K562 (cell line): ENCODE data around the gene KCND2. TPM values are rescaled to one million over a fixed set of nuclear protein-coding genes. Genes with fewer than 3 reads are reported as not detected.

ENCODE experiments used
- ATAC-seq: fragments of 200-7000 bp; cut with Tn5 transposase; 3 replicates; pipeline ENCODE4 v1.9.1; 2020; ENCODE audit warnings: moderate library complexity
- BruUV-seq: library from RNA; stranded (reverse); fragments of 400-500 nt; replicated peaks from 2 replicates; lab custom pipeline; 2021; lab: Mats Ljungman, UMichigan
- CTCF ChIA-PET: fragments of 300-600 bp; formaldehyde crosslinking; extraction: SDS; loops from one replicate; lab custom pipeline; 2021; ENCODE audit warnings: low intra/inter-chr PET ratio; lab: Yijun Ruan, JAX
- POLR2A ChIA-PET: fragments of 300-600, 350-650 bp; sonication (Branson Sonifier 250); formaldehyde crosslinking; extraction: SDS; loops from one replicate; lab custom pipeline; 2021; ENCODE audit warnings: antibody characterized with exemption, inconsistent platforms; lab: Yijun Ruan, JAX
- DNase-seq, 4 experiments: peaks; one replicate each; pipeline versions ENCODE4 v3.0.0 to v3.0.0-alpha.2; 2011 to 2018; ENCODE audit warnings: low spot score in 3 of 4, mixed read lengths in 3 of 4; ENCODE audit errors: extremely low read depth in 1 of 4
- FAIRE-seq: peaks from 2 replicates; lab custom pipeline; 2011; peaks lifted over from hg19 to GRCh38; lab: Jason Lieb, UNC
- H2AFZ ChIP-seq: 2 replicates; pipeline ENCODE4 v1.6.0; 2011; ENCODE audit warnings: low read depth, low read length, control low read depth, inconsistent platforms
- H3K27ac ChIP-seq: fragments of 200-600 bp; 3 replicates; pipeline ENCODE4 v1.8.0; 2011; ENCODE audit warnings: low read depth, mild to moderate bottlenecking, control low read depth, inconsistent platforms, low read length, moderate library complexity, mixed read lengths; ENCODE audit errors: extremely low read depth
- H3K27me3 ChIP-seq, 2 experiments: fragments of 300-600 bp in 1 of 2; 2 replicates in 1 of 2; 3 replicates in 1 of 2; pipeline versions ENCODE4 v1.6.0 to v1.8.0; 2011; ENCODE audit warnings: inconsistent platforms in 2 of 2, low read length in 2 of 2, mild to moderate bottlenecking in 1 of 2, mixed read lengths in 1 of 2, moderate library complexity in 1 of 2; ENCODE audit not compliant: control insufficient read depth in 2 of 2, insufficient read depth in 2 of 2
- H3K36me3 ChIP-seq: fragments of 300-600 bp; 3 replicates; pipeline ENCODE4 v1.8.0; 2011; ENCODE audit warnings: mild to moderate bottlenecking, low read length, inconsistent platforms; ENCODE audit not compliant: control insufficient read depth, insufficient read depth
- H3K4me1 ChIP-seq, 2 experiments: fragments of 200-600 bp in 1 of 2; replicated peaks in 1 of 2; 2 replicates in 1 of 2; 3 replicates in 1 of 2; pipeline versions ENCODE4 v1.5.1 to v1.8.0; 2011; ENCODE audit warnings: inconsistent platforms in 2 of 2, low read length in 2 of 2, mild to moderate bottlenecking in 1 of 2, mixed read lengths in 1 of 2, moderate library complexity in 1 of 2; ENCODE audit not compliant: control insufficient read depth in 2 of 2, insufficient read depth in 2 of 2
- H3K4me2 ChIP-seq: 2 replicates; pipeline ENCODE4 v1.6.1; 2011; ENCODE audit warnings: low read length, control low read depth, inconsistent platforms, mixed read lengths; ENCODE audit not compliant: insufficient read depth
- H3K4me3 ChIP-seq: fragments of 200-600 bp; sonication (generic), shearing (Covaris generic); 2 replicates; pipeline ENCODE4 v1.5.1; 2016; ENCODE audit warnings: control low read depth, inconsistent platforms
- H3K79me2 ChIP-seq: fragments of 200-600 bp; 3 replicates; pipeline ENCODE4 v1.8.0; 2011; ENCODE audit warnings: low read length, inconsistent platforms; ENCODE audit not compliant: control insufficient read depth, insufficient read depth
- H3K9ac ChIP-seq, 2 experiments: 2 replicates each; pipeline versions ENCODE4 v1.6.0 to v1.6.1; 2011; ENCODE audit warnings: low read depth in 2 of 2, low read length in 2 of 2, control low read depth in 1 of 2, inconsistent platforms in 1 of 2, mild to moderate bottlenecking in 1 of 2, mixed read lengths in 1 of 2; ENCODE audit not compliant: insufficient read depth in 1 of 2
- H3K9me1 ChIP-seq: one replicate; pipeline ENCODE4 v1.6.0; 2011; ENCODE audit warnings: inconsistent platforms, mild to moderate bottlenecking, low read length, moderate library complexity; ENCODE audit not compliant: control insufficient read depth, insufficient read depth
- H3K9me3 ChIP-seq: replicated peaks from 2 replicates; pipeline ENCODE4 v1.5.1; 2011; ENCODE audit warnings: low read depth, low read length, inconsistent platforms; ENCODE audit not compliant: control insufficient read depth, insufficient read depth
- H4K20me1 ChIP-seq: replicated peaks from 2 replicates; pipeline ENCODE4 v1.6.1; 2011; ENCODE audit warnings: low read length, inconsistent platforms, mixed read lengths; ENCODE audit not compliant: control insufficient read depth, insufficient read depth
- CHD4 ChIP-seq: fragments of 200-600 bp; sonication (generic); IDR thresholded peaks from 3 replicates; pipeline ENCODE4 v1.6.1; 2012; ENCODE audit warnings: low read depth, mild to moderate bottlenecking, mixed read lengths, low read length, inconsistent platforms; ENCODE audit not compliant: insufficient read depth, insufficient replicate concordance, poor library complexity, severe bottlenecking
- GTF3C2 ChIP-seq: IDR thresholded peaks from 3 replicates; pipeline ENCODE4 v1.6.1; 2011; ENCODE audit warnings: borderline replicate concordance, mild to moderate bottlenecking, moderate library complexity; ENCODE audit not compliant: insufficient read length; ENCODE audit errors: extremely low read depth
- HCFC1 ChIP-seq: IDR thresholded peaks from 2 replicates; pipeline ENCODE4 v1.6.1; 2012; ENCODE audit warnings: low read depth, low read length, improper control_type of control experiment
- RBM25 ChIP-seq: fragments of 200-400 bp; formaldehyde crosslinking; IDR thresholded peaks from 2 replicates; pipeline ENCODE4 v1.6.1; 2018; ENCODE audit warnings: low read length, low read depth, moderate library complexity; ENCODE audit not compliant: severe bottlenecking
- SIRT6 ChIP-seq: IDR thresholded peaks from one replicate; pipeline ENCODE4 v1.6.1; 2012; ENCODE audit warnings: low read depth, mild to moderate bottlenecking, control low read depth, inconsistent platforms, low read length, moderate library complexity
- TEAD4 ChIP-seq, 2 experiments: sonication (generic) in 1 of 2; formaldehyde crosslinking in 1 of 2; IDR thresholded peaks; 2 replicates each; pipeline versions ENCODE4 v1.6.1 to v1.8.0; 2012 to 2022; ENCODE audit warnings: borderline replicate concordance in 1 of 2, inconsistent platforms in 1 of 2, low read length in 1 of 2, mild to moderate bottlenecking in 1 of 2, missing genetic modification reagents in 1 of 2
- ZNF449 ChIP-seq: fragments of 250-450 bp; sonication (Bioruptor Pico); IDR thresholded peaks from 2 replicates; pipeline ENCODE4 v1.8.0; 2022; ENCODE audit warnings: moderate library complexity, mild to moderate bottlenecking, inconsistent platforms
- WGBS: fragments of 100-300 bp; shearing (Covaris generic); methylation state at CpG from one replicate; pipeline ENCODE4 v1.1.6; 2016; ENCODE audit warnings: low coverage, mixed read lengths; ENCODE audit not compliant: insufficient coverage; ENCODE audit errors: missing lambda C conversion rate; 5-methylcytosine and 5-hydroxymethylcytosine counted together
- in situ Hi-C: fragments of 300-500 bp; cut with MboI; formaldehyde crosslinking; loops from 4 replicates; pipeline ENCODE4 v1.15.0; 2018; ENCODE audit warnings: inconsistent platforms, mixed read lengths
- intact Hi-C: fragments of 100-400 bp; cut with micrococcal nuclease; formaldehyde crosslinking; loops from 2 replicates; pipeline ENCODE4 v1.14.2; 2022
- polyA plus RNA-seq, 8 experiments: library from polyadenylated mRNA; depleted of rRNA in 4 of 8; stranded (reverse) in 5 of 8; unstranded in 3 of 8; fragments of >200 nt; fragmentation: Nextera tagmentation in 2 of 8; fragmentation: Illumina TruSeq in 1 of 8; extraction: Ambion mirVana in 2 of 8; extraction: Trizol in 1 of 8; gene quantifications; 2 replicates each; pipeline versions ENCODE4 v1.2.1 to v1.2.3, GENCODE V29; 2011 to 2014; ENCODE audit warnings: inconsistent platforms in 1 of 8, missing spikeins in 1 of 8
- total RNA-seq, 7 experiments: library from RNA; depleted of rRNA in 6 of 7; stranded (reverse); fragments of >200 nt in 6 of 7; fragmentation: Illumina TruSeq in 2 of 7; extraction: Trizol in 2 of 7; gene quantifications; 2 replicates each; pipeline versions ENCODE4 v1.2.1 to v1.2.3, GENCODE V29; 2011 to 2021; ENCODE audit warnings: low replicate concordance in 1 of 7

Gene KCND2
- total and polyA plus RNA-seq, 9 of the 15 experiments (the other 6 are each of a cell fraction or from before 2014, with no cell fraction given): 0.03 to 0.12 TPM; not detected in 7

DNA sequence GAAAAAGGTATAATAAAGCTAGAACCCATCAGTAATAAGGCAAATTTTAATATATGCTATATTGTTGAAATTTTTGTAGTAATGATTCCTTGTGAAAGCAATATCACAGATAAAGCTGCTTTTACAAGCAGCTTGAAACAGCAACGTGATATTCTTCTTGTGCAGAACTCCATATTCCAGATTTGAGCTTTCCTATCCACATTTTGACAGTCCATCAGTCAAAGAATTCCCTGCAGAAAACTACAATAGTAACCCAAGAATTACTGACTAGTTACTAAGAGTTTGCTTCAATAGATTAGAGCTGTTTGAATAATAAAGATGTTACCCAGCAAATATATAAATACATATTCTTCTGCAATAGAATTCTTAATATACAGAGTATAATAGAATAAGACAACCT is 291.2 kb downstream of the KCND2 start:
- ATAC-seq (no peak), FAIRE-seq (no peak), DNase-seq (no peak)
- H4K20me1 ChIP-seq: no peaks in the 10 kb centered on the region
- H3K4me2 ChIP-seq: no peak overlapping the region
- no peaks in the 10 kb centered on the region for H3K4me1 ChIP-seq
- POLR2A ChIA-PET: no interaction called here
- H3K4me3 ChIP-seq: no peak overlapping the region
- no peak overlapping the region for H3K9ac ChIP-seq
- H3K79me2 ChIP-seq: no peaks in the 10 kb centered on the region
- TF ChIP-seq TEAD4 (IDR thresholded peaks at IDR 0.05; ENCODE audit: low read length) (no peak), TEAD4 (CRISPR knock-in tag; IDR thresholded peaks at IDR 0.05; ENCODE audit: borderline replicate concordance) (no peak), RBM25 (no peak), GTF3C2 (no peak), ZNF449 (CRISPR knock-in tag) (no peak), CHD4 (no peak), SIRT6 (no peak), HCFC1 (no peak)
- no TSS peak for BruUV-seq
- no peaks in the 10 kb centered on the region for H3K27me3 ChIP-seq
- in situ Hi-C loops (no loop called here), intact Hi-C loops (no loop called here)
- 4% methylated on average over 1 of the region's 1 CpG for WGBS
- no peaks in the 10 kb centered on the region for H3K36me3 ChIP-seq
- no peaks in the 10 kb centered on the region for H3K9me1 ChIP-seq
- no peaks in the 10 kb centered on the region for H3K9me3 ChIP-seq
- no peak overlapping the region for H3K27ac ChIP-seq
- CTCF ChIA-PET: no interaction called here
- H2AFZ ChIP-seq: no peak overlapping the region
